Measurements from ENCODE around the gene RMDN3. TPM values are rescaled to one million over a fixed set of nuclear protein-coding genes. Genes with fewer than 3 reads are reported as not detected.

RMDN3 gene
- total and polyA plus RNA-seq, 2 of the 13 experiments (the other 11 are each of a cell fraction or from before 2014, with no cell fraction given): 16.8 to 19.5 TPM

DNA sequence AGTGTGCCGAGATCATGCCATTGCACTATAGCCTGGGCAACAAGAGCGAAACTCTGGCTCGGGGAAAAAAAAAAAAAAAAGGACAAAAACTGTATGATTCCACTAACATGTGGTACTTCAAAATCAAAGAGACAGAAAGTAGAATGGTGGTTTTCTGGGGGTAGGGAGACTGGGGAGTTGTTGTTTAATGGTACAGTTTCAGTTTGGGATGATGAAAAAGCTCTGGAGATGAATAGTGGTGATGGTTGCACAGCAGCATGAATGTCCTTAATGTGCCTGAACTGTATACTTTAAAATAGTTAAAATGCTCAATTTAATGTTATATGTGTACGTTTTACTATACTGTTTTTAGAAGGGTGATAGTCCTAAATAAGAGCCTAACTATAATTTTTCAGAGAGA lies 32.7 kb downstream of the RMDN3 start:
- Histone ChIP-seq H3K27me3 (ENCODE audit: control insufficient read depth in 1 of 2, insufficient read depth in 2 of 2, low read length in 2 of 2) (no peaks in the 10 kb centered on the region), H3K4me3 (replicated peaks in 1 of 3; ENCODE audit: insufficient read depth in 1 of 3, low read depth in 2 of 3, low read length in 3 of 3) (no peak overlapping the region), H3K79me2 (ENCODE audit: insufficient read depth, low read length) (no peaks in the 10 kb centered on the region), H2AFZ (ENCODE audit: low read length) (no peak overlapping the region), H3K36me3 (replicated peaks in 1 of 2; ENCODE audit: control insufficient read depth in 1 of 2, insufficient read depth in 2 of 2, low read length in 2 of 2) (peaks cover 2 to 20% of the 10 kb centered on the region in 2 experiments; a peak in 3 of 5 replicates), H3K4me2 (ENCODE audit: low read depth, low read length) (no peak overlapping the region), H4K20me1 (ENCODE audit: insufficient read depth, low read length) (no peaks in the 10 kb centered on the region), H3K9ac (ENCODE audit: insufficient read depth, low read depth, low read length) (no peak overlapping the region), H3K9me3 (ENCODE audit: low read length) (no peaks in the 10 kb centered on the region), H3K27ac (ENCODE audit: extremely low read length, insufficient read depth, low read length) (no peak overlapping the region), H3K4me1 (ENCODE audit: insufficient read depth, low read length) (no peaks in the 10 kb centered on the region)
- DNase-seq (ENCODE audit: low spot score) (no peak), FAIRE-seq (no peak), ATAC-seq (no peak)
- 93% methylated on average over 4 of the region's 4 CpGs for WGBS (ENCODE audit: low lambda C conversion rate)
- POLR2A ChIA-PET: no interaction called here
- intact Hi-C loops (cut with micrococcal nuclease; ENCODE audit: unreplicated experiment): no loop called here
- CTCF ChIA-PET (ENCODE audit: low intra/inter-chr PET ratio, low total read pairs): no interaction called here
- in situ Hi-C loops (cut with HindIII; ENCODE audit: extremely low pct_ligation_motif_present, low pct_unique_long_range_greater_than_20kb): no loop called here
- TF ChIP-seq ZFP90 (CRISPR knock-in tag; IDR thresholded peaks at IDR 0.05; ENCODE audit: borderline replicate concordance): no peak
- TF ChIP-seq HNRNPL (IDR thresholded peaks at IDR 0.05; ENCODE audit: low read depth, low read length): no peak
- no peak for TF ChIP-seq HIVEP1 (CRISPR knock-in tag; IDR thresholded peaks at IDR 0.05)
- TF ChIP-seq, protein P1, sequence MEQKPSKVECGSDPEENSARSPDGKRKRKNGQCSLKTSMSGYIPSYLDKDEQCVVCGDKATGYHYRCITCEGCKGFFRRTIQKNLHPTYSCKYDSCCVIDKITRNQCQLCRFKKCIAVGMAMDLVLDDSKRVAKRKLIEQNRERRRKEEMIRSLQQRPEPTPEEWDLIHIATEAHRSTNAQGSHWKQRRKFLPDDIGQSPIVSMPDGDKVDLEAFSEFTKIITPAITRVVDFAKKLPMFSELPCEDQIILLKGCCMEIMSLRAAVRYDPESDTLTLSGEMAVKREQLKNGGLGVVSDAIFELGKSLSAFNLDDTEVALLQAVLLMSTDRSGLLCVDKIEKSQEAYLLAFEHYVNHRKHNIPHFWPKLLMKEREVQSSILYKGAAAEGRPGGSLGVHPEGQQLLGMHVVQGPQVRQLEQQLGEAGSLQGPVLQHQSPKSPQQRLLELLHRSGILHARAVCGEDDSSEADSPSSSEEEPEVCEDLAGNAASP (CRISPR knock-in tag; IDR thresholded peaks at IDR 0.05; ENCODE audit: borderline replicate concordance): no peak
- TF ChIP-seq ZNF501 (CRISPR knock-in tag; IDR thresholded peaks at IDR 0.05): no peak
- no peak for TF ChIP-seq FOSL1 (CRISPR knock-in tag; IDR thresholded peaks at IDR 0.05; ENCODE audit: borderline replicate concordance)
- no peak for TF ChIP-seq U2AF1 (optimal IDR thresholded peaks at IDR 0.05; ENCODE audit: low read depth, low read length)
- TF ChIP-seq ZFP37 (CRISPR knock-in tag; IDR thresholded peaks at IDR 0.05; ENCODE audit: borderline replicate concordance): no peak
- no peak for TF ChIP-seq JDP2 (CRISPR knock-in tag; IDR thresholded peaks at IDR 0.05; ENCODE audit: borderline replicate concordance)
- TF ChIP-seq, protein P2, sequence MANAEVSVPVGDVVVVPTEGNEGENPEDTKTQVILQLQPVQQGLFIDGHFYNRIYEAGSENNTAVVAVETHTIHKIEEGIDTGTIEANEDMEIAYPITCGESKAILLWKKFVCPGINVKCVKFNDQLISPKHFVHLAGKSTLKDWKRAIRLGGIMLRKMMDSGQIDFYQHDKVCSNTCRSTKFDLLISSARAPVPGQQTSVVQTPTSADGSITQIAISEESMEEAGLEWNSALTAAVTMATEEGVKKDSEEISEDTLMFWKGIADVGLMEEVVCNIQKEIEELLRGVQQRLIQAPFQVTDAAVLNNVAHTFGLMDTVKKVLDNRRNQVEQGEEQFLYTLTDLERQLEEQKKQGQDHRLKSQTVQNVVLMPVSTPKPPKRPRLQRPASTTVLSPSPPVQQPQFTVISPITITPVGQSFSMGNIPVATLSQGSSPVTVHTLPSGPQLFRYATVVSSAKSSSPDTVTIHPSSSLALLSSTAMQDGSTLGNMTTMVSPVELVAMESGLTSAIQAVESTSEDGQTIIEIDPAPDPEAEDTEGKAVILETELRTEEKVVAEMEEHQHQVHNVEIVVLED (CRISPR knock-in tag; IDR thresholded peaks at IDR 0.05; ENCODE audit: borderline replicate concordance): no peak
- TF ChIP-seq, protein P3, sequence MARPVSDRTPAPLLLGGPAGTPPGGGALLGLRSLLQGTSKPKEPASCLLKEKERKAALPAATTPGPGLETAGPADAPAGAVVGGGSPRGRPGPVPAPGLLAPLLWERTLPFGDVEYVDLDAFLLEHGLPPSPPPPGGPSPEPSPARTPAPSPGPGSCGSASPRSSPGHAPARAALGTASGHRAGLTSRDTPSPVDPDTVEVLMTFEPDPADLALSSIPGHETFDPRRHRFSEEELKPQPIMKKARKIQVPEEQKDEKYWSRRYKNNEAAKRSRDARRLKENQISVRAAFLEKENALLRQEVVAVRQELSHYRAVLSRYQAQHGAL (CRISPR knock-in tag; IDR thresholded peaks at IDR 0.05; ENCODE audit: not compliant biosample characterization): no peak
- TF ChIP-seq ZNF75D (CRISPR knock-in tag; IDR thresholded peaks at IDR 0.05; ENCODE audit: borderline replicate concordance): no peak
- no peak for TF ChIP-seq ZNF18 (CRISPR knock-in tag; IDR thresholded peaks at IDR 0.05; ENCODE audit: insufficient replicate concordance)
- TF ChIP-seq NCOA1 (CRISPR knock-in tag; IDR thresholded peaks at IDR 0.05): no peak
- no peak for TF ChIP-seq KDM5A (IDR thresholded peaks at IDR 0.05; ENCODE audit: borderline replicate concordance, low read length)
- no peak for TF ChIP-seq NRL (CRISPR knock-in tag; IDR thresholded peaks at IDR 0.05; ENCODE audit: borderline replicate concordance)
- TF ChIP-seq ZNF550 (CRISPR knock-in tag; IDR thresholded peaks at IDR 0.05; ENCODE audit: borderline replicate concordance): no peak
- TF ChIP-seq SIN3A (IDR thresholded peaks at IDR 0.05; ENCODE audit: borderline replicate concordance, low read depth, low read length): no peak
- no TSS peak for BruUV-seq (replicated peaks)

Data from HepG2 (cell line).